ENCODE results near the gene VARS2.

DNA sequence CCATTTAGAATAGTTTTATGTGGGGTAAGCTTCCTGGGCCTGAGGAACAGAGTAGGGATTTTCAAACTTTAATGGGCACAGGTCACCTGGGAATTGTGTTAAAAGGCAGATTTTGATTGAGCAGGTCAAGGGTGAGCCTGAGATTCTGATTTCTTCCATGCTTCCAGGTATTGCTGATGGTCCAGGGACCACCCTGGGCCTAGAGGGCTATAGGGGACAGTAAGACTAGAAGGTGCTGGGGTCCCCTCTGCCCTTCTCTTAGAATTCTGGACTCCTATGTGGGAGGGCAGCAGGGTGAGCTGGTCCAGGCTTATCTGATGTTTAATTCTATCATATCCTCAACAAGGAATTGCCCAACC, 27.2 kb upstream of the VARS2 start:
- TF ChIP-seq, protein P1, sequence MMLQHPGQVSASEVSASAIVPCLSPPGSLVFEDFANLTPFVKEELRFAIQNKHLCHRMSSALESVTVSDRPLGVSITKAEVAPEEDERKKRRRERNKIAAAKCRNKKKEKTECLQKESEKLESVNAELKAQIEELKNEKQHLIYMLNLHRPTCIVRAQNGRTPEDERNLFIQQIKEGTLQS (IDR thresholded peaks at IDR 0.05): no peak
- TF ChIP-seq RAD21 (IDR thresholded peaks at IDR 0.05) (no peak), JUND (IDR thresholded peaks at IDR 0.05) (no peak), NR2F2 (IDR thresholded peaks at IDR 0.05) (no peak), RXRA (IDR thresholded peaks at IDR 0.05) (no peak), TAF1 (conservative IDR thresholded peaks at IDR 0.05) (no peak), SP1 (IDR thresholded peaks at IDR 0.05) (no peak), YY1 (IDR thresholded peaks at IDR 0.05) (no peak), GABPA (IDR thresholded peaks at IDR 0.05 in 1 of 2, conservative IDR thresholded peaks at IDR 0.05 in 1 of 2) (no peak), FOXA1 (IDR thresholded peaks at IDR 0.05) (no peak)
- TF ChIP-seq, protein P2, sequence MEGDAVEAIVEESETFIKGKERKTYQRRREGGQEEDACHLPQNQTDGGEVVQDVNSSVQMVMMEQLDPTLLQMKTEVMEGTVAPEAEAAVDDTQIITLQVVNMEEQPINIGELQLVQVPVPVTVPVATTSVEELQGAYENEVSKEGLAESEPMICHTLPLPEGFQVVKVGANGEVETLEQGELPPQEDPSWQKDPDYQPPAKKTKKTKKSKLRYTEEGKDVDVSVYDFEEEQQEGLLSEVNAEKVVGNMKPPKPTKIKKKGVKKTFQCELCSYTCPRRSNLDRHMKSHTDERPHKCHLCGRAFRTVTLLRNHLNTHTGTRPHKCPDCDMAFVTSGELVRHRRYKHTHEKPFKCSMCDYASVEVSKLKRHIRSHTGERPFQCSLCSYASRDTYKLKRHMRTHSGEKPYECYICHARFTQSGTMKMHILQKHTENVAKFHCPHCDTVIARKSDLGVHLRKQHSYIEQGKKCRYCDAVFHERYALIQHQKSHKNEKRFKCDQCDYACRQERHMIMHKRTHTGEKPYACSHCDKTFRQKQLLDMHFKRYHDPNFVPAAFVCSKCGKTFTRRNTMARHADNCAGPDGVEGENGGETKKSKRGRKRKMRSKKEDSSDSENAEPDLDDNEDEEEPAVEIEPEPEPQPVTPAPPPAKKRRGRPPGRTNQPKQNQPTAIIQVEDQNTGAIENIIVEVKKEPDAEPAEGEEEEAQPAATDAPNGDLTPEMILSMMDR (IDR thresholded peaks at IDR 0.05; ENCODE audit: low read depth, low read length, missing input control): no peak
- TF ChIP-seq, protein P3, sequence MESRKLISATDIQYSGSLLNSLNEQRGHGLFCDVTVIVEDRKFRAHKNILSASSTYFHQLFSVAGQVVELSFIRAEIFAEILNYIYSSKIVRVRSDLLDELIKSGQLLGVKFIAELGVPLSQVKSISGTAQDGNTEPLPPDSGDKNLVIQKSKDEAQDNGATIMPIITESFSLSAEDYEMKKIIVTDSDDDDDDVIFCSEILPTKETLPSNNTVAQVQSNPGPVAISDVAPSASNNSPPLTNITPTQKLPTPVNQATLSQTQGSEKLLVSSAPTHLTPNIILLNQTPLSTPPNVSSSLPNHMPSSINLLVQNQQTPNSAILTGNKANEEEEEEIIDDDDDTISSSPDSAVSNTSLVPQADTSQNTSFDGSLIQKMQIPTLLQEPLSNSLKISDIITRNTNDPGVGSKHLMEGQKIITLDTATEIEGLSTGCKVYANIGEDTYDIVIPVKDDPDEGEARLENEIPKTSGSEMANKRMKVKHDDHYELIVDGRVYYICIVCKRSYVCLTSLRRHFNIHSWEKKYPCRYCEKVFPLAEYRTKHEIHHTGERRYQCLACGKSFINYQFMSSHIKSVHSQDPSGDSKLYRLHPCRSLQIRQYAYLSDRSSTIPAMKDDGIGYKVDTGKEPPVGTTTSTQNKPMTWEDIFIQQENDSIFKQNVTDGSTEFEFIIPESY (IDR thresholded peaks at IDR 0.05): no peak
- TF ChIP-seq, protein P4, sequence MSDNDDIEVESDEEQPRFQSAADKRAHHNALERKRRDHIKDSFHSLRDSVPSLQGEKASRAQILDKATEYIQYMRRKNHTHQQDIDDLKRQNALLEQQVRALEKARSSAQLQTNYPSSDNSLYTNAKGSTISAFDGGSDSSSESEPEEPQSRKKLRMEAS (IDR thresholded peaks at IDR 0.05): no peak
- TF ChIP-seq, protein P5, sequence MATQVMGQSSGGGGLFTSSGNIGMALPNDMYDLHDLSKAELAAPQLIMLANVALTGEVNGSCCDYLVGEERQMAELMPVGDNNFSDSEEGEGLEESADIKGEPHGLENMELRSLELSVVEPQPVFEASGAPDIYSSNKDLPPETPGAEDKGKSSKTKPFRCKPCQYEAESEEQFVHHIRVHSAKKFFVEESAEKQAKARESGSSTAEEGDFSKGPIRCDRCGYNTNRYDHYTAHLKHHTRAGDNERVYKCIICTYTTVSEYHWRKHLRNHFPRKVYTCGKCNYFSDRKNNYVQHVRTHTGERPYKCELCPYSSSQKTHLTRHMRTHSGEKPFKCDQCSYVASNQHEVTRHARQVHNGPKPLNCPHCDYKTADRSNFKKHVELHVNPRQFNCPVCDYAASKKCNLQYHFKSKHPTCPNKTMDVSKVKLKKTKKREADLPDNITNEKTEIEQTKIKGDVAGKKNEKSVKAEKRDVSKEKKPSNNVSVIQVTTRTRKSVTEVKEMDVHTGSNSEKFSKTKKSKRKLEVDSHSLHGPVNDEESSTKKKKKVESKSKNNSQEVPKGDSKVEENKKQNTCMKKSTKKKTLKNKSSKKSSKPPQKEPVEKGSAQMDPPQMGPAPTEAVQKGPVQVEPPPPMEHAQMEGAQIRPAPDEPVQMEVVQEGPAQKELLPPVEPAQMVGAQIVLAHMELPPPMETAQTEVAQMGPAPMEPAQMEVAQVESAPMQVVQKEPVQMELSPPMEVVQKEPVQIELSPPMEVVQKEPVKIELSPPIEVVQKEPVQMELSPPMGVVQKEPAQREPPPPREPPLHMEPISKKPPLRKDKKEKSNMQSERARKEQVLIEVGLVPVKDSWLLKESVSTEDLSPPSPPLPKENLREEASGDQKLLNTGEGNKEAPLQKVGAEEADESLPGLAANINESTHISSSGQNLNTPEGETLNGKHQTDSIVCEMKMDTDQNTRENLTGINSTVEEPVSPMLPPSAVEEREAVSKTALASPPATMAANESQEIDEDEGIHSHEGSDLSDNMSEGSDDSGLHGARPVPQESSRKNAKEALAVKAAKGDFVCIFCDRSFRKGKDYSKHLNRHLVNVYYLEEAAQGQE (IDR thresholded peaks at IDR 0.05): no peak
